Stimulated activated naive B cell treated with anti-CD40 and anti-IgM and Interleukin-4, amounts not matched to agents 10 μg/mL and 1 μg/mL and 100 μg/mL, for 72 hours (primary cell): ENCODE measurements around the gene RTP3.

Experiments
- ATAC-seq, 2 donors: fragments of 150-1000 bp; cut with Tn5 transposase; replicated peaks; 2 replicates each; pipeline ENCODE4 v1.10.0; 2021; ENCODE audit warnings: moderate library complexity in 1 of 2
- DNase-seq: peaks from one replicate; pipeline ENCODE4 v3.0.0; 2021
- H3K27ac Mint-ChIP-seq: one replicate; pipeline ENCODE4 v1.8.0; 2022; ENCODE audit warnings: mild to moderate bottlenecking, mixed read lengths
- H3K27me3 Mint-ChIP-seq, 2 donors: one replicate each; pipeline ENCODE4 v1.8.0; 2022; ENCODE audit warnings: mixed read lengths in 2 of 2
- H3K36me3 Mint-ChIP-seq, 2 donors: one replicate each; pipeline ENCODE4 v1.8.0; 2022; ENCODE audit warnings: mixed read lengths in 2 of 2, mild to moderate bottlenecking in 1 of 2
- H3K4me1 Mint-ChIP-seq, 2 donors: one replicate each; pipeline ENCODE4 v1.8.0; 2022; ENCODE audit warnings: mixed read lengths in 2 of 2, mild to moderate bottlenecking in 1 of 2
- H3K4me3 Mint-ChIP-seq, 2 donors: one replicate each; pipeline ENCODE4 v1.8.0; 2022; ENCODE audit warnings: mild to moderate bottlenecking in 2 of 2, mixed read lengths in 2 of 2, moderate library complexity in 1 of 2
- H3K9me3 Mint-ChIP-seq, 2 donors: one replicate each; pipeline ENCODE4 v1.8.0; 2022; ENCODE audit warnings: mixed read lengths in 2 of 2, mild to moderate bottlenecking in 1 of 2

RTP3 gene

DNA sequence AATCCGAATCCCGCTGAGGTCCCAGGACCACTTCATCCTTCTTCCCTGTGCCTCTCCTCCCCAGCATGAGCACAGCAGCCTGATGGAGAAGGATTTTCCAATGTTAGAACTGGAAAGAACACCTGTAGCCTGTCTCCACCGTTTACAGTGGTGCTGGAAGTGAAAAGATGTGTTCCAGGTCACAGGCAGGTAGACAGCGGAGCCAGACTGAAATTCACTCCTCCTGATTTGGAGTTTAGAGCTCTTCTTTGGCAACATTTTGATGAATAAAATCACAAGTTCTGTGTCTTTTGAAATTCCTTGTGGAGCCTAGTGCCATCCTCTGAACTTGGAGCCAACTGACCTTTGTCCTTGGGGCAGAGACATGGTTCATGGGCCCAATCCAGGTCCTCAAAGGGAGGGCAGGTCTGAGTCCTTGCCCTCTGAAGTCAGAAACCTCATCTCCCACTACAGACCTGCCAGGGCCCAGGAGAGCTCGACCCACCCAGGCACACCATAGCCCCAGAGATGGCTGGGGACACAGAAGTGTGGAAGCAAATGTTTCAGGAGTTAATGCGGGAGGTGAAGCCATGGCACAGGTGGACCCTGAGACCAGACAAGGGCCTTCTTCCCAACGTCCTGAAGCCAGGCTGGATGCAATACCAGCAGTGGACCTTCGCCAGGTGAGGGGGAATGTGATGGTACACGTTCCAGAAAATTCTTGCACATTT, at the start of gene RTP3:
Gene RTP3, plus strand, starts transcription at position 421 of the 710 bp plus-strand sequence. Its CDS starts 87 bp downstream, at position 508.
- Mint-ChIP-seq H3K9me3 (no peaks in the 10 kb centered on the region), H3K36me3 (no peaks in the 10 kb centered on the region), H3K27me3 (peaks cover 4 to 9% of the 10 kb centered on the region in 2 donors), H3K4me3 (no peak within 1 kb of the TSS), H3K4me1 (peaks cover 18 to 28% of the 10 kb centered on the region in 2 donors), H3K27ac (no peak within 1 kb of the TSS)
- DNase-seq, result no peak
- no peak for ATAC-seq

DNA sequence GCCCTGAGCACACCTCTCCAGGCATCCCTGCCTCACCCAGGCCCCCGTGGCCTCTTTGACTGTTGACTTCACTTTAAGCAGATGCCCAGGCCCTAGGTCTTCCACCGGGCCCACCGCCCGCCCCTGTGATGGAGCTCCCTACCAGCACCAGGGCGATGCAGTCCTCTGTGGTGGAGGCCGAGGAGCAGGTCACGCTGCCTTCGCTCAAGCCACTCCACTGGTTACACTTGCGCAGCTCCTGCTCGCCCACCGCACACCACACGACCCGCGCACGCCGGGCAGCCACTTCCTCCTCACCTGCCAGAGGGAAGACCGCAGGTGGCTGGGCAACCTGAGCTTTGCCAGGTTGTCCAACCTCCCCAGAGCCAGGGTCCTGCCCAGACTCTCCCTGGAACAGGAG, 49.1 kb upstream of the RTP3 start:
- no peak overlapping the region for H3K27ac Mint-ChIP-seq
- H3K27me3 Mint-ChIP-seq, result peaks cover 4 to 24% of the 10 kb centered on the region in 2 donors
- H3K36me3 Mint-ChIP-seq, result no peaks in the 10 kb centered on the region
- H3K9me3 Mint-ChIP-seq, result no peaks in the 10 kb centered on the region
- no peak for DNase-seq
- H3K4me1 Mint-ChIP-seq, result peaks cover 2 to 8% of the 10 kb centered on the region in 2 donors
- no peak for ATAC-seq
- no peak overlapping the region for H3K4me3 Mint-ChIP-seq

- Mint-ChIP-seq H3K9me3 (no peaks in the 10 kb centered on the region), H3K27ac (no peak overlapping the region), H3K36me3 (no peaks in the 10 kb centered on the region), H3K4me1 (peaks cover 2 to 8% of the 10 kb centered on the region in 2 donors), H3K27me3 (peaks cover 9 to 29% of the 10 kb centered on the region in 2 donors), H3K4me3 (no peak overlapping the region)
- ATAC-seq (no peak), DNase-seq (no peak)
Observed at GRCh38 chr3:46449755-46450552, 47.8 kb upstream of the RTP3 start.

GRCh38 chr3:46453526-46454208, 44.1 kb upstream of the RTP3 start:
- H3K9me3 Mint-ChIP-seq, result no peaks in the 10 kb centered on the region
- peaks cover 9 to 28% of the 10 kb centered on the region in 2 donors for H3K27me3 Mint-ChIP-seq
- ATAC-seq, result no peak
- DNase-seq, result no peak
- no peak overlapping the region for H3K27ac Mint-ChIP-seq
- H3K4me3 Mint-ChIP-seq, result no peak overlapping the region
- no peaks in the 10 kb centered on the region for H3K36me3 Mint-ChIP-seq
- H3K4me1 Mint-ChIP-seq, result no peaks in the 10 kb centered on the region

- peaks cover 9 to 23% of the 10 kb centered on the region in 2 donors for H3K27me3 Mint-ChIP-seq
- no peak for DNase-seq
- H3K36me3 Mint-ChIP-seq, result no peaks in the 10 kb centered on the region
- no peaks in the 10 kb centered on the region for H3K4me1 Mint-ChIP-seq
- no peak for ATAC-seq
- no peak overlapping the region for H3K4me3 Mint-ChIP-seq
- H3K27ac Mint-ChIP-seq, result no peak overlapping the region
- H3K9me3 Mint-ChIP-seq, result no peaks in the 10 kb centered on the region
Observed at GRCh38 chr3:46454209-46454595, 43.6 kb upstream of the RTP3 start.

- ATAC-seq (no peak), DNase-seq (no peak)
- no peak overlapping the region for H3K27ac Mint-ChIP-seq
Observed at GRCh38 chr3:46454606-46455005, 43.2 kb upstream of the RTP3 start.

DNA sequence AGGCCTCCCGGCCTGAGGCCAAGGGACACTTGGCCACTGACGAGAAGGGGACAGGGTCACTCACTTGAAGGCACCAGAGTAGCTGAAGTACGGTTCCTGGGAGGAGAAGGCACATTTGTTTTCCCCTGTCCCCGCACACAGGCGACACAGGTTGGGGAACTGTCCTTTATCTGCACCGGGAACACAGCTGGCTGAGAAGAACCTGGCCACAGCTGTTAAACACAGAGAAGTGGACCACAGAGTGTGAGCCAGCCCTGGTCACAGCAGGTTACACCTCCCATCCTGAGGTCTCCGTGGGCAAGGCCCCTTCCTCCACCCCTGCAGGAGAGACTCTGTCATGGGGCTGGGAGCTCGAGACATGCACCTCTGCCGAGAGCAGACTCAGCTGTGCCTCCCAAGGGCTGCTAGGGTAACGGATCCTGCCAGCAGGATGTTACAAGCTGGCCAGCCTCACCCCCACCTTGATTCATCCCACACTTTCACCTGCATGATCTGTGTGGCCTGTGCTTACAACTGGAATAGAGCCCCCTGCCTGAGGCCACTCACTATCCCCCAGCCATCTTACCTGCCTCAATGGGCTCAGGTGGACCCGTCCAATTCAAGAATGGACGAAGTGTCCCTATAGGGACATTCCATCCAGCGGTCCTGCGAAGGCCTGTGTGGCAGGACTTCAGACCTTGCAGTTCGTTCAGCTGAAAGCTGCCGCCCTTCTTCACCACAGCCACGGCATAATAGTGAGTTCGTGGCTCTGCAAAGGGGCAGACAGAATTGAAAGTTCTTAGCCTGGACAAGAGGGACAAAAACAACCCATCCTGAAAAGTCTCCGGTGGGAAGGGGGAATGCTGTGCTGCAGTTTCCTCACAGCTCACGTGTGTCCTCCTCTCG, 42.3 kb upstream of the RTP3 start:
- H3K27ac Mint-ChIP-seq, result no peak overlapping the region
- peaks cover 0 to under 1% of the 10 kb centered on the region in 2 donors for H3K36me3 Mint-ChIP-seq
- no peak for DNase-seq
- H3K9me3 Mint-ChIP-seq, result peaks cover 0 to 4% of the 10 kb centered on the region in 2 donors
- no peaks in the 10 kb centered on the region for H3K4me1 Mint-ChIP-seq
- no peak overlapping the region for H3K4me3 Mint-ChIP-seq
- no peak for ATAC-seq
- peaks cover 21 to 28% of the 10 kb centered on the region in 2 donors for H3K27me3 Mint-ChIP-seq

More at GRCh38 chr3:46454606-46455005, 43.2 kb upstream of the RTP3 start:
- Mint-ChIP-seq H3K36me3 (no peaks in the 10 kb centered on the region), H3K9me3 (no peaks in the 10 kb centered on the region), H3K4me1 (no peaks in the 10 kb centered on the region), H3K27me3 (peaks cover 12 to 22% of the 10 kb centered on the region in 2 donors), H3K4me3 (no peak overlapping the region)

DNA sequence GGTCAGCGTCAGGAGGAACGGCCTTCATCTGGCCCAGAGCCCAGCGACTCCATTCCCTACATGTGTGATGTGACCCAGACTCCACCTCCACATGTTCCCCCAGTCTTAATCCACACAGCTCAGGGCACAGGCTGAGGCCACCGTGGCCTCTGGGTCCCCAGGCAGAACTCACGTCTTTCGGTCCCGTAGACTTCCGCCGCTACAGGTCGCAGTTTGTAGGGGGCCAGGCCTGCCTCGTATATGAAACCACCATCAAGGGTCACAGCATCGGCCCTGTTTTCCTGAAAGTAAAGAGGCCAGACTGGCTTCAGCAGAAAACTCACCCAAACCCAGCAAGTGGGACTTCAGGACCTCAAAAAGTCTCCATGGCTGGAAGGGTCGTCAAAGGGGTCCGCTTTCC, 41.7 kb upstream of the RTP3 start:
- H3K9me3 Mint-ChIP-seq, result peaks cover 0 to 5% of the 10 kb centered on the region in 2 donors
- no peak overlapping the region for H3K27ac Mint-ChIP-seq
- H3K4me3 Mint-ChIP-seq, result no peak overlapping the region
- H3K4me1 Mint-ChIP-seq, result no peaks in the 10 kb centered on the region
- H3K36me3 Mint-ChIP-seq, result peaks cover 0 to 3% of the 10 kb centered on the region in 2 donors
- peaks cover 23 to 26% of the 10 kb centered on the region in 2 donors for H3K27me3 Mint-ChIP-seq
- no peak for ATAC-seq
- DNase-seq, result no peak

GRCh38 chr3:46460051-46460450, 37.7 kb upstream of the RTP3 start:
- Mint-ChIP-seq H3K36me3 (peaks cover 0 to 3% of the 10 kb centered on the region in 2 donors), H3K4me3 (no peak overlapping the region), H3K9me3 (peaks cover 0 to 5% of the 10 kb centered on the region in 2 donors), H3K4me1 (peaks cover 2 to 12% of the 10 kb centered on the region in 2 donors), H3K27me3 (peaks cover 42% of the 10 kb centered on the region in 2 donors), H3K27ac (no peak overlapping the region)
- no peak for ATAC-seq
- DNase-seq, result no peak

DNA sequence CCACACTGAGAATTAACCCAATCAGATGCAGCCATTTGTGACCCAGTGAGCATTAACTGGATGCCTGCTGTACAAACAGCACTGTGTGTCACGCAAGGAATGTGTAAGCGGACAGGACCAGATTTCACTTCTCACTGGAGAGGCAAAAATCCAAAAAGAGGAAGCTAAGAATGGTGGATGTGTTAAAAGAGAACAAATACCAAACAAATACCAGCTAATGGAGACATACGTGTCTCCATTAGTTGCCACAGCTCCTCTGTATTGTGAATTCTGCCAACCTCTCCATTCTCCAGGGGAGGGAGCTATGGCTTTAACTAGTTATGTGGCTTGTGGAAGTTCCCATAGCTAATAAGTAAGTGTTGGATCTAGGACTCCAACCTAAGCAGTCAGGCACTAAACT, 35.7 kb upstream of the RTP3 start:
- no peak overlapping the region for H3K4me3 Mint-ChIP-seq
- H3K4me1 Mint-ChIP-seq, result peaks cover 4 to 16% of the 10 kb centered on the region in 2 donors
- peaks cover 61 to 62% of the 10 kb centered on the region in 2 donors for H3K27me3 Mint-ChIP-seq
- ATAC-seq, result no peak
- no peak overlapping the region for H3K27ac Mint-ChIP-seq
- no peak for DNase-seq
- peaks cover 0 to 5% of the 10 kb centered on the region in 2 donors for H3K9me3 Mint-ChIP-seq
- H3K36me3 Mint-ChIP-seq, result peaks cover 0 to 3% of the 10 kb centered on the region in 2 donors

GRCh38 chr3:46462511-46462910, 35.3 kb upstream of the RTP3 start:
- Mint-ChIP-seq H3K36me3 (peaks cover 0 to 3% of the 10 kb centered on the region in 2 donors), H3K27ac (no peak overlapping the region), H3K9me3 (peaks cover 0 to 5% of the 10 kb centered on the region in 2 donors), H3K4me1 (peaks cover 4 to 16% of the 10 kb centered on the region in 2 donors), H3K27me3 (peaks cover 62% of the 10 kb centered on the region in 2 donors), H3K4me3 (no peak overlapping the region)
- ATAC-seq, result no peak
- DNase-seq, result no peak

DNA sequence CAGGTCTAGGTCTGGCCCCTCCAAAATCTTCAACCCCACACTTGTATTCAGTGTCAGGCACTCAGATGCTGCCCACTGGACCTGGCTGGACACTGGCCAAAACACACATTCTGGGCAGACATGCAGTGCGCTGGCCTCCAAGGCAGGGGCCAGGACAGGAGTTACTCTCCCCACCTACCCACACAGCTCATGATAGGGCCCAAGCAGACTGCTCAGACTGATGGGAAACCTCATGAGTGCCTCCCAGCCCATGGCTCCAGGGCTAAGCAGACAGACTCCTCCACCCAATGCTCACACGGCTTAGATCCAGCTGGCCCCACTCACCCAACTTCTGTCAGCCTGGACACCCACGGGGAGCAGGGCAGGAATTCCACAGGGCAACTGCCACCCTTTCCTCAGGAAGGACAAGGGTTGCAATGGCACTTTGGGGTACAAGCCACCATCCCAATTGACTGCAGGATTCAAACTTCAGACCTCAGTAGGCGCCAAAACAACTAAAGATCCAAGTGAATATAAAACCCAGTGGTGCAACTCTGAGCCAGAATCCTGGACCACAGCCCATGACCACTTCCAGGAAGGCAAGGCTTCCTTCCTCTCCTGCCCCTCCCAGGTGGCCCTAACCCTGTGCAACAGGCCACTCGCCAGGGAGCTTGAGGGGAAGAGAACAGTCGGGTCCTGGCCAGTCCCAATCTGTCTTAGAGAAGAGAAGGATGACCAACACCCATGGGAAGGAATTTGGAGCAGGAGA, 34.5 kb upstream of the RTP3 start:
- H3K4me3 Mint-ChIP-seq, result no peak overlapping the region
- H3K4me1 Mint-ChIP-seq, result peaks cover 4 to 16% of the 10 kb centered on the region in 2 donors
- peaks cover 62% of the 10 kb centered on the region in 2 donors for H3K27me3 Mint-ChIP-seq
- peaks cover 0 to 5% of the 10 kb centered on the region in 2 donors for H3K9me3 Mint-ChIP-seq
- no peak overlapping the region for H3K27ac Mint-ChIP-seq
- no peak for DNase-seq
- peaks cover 0 to 3% of the 10 kb centered on the region in 2 donors for H3K36me3 Mint-ChIP-seq
- ATAC-seq, result no peak

DNA sequence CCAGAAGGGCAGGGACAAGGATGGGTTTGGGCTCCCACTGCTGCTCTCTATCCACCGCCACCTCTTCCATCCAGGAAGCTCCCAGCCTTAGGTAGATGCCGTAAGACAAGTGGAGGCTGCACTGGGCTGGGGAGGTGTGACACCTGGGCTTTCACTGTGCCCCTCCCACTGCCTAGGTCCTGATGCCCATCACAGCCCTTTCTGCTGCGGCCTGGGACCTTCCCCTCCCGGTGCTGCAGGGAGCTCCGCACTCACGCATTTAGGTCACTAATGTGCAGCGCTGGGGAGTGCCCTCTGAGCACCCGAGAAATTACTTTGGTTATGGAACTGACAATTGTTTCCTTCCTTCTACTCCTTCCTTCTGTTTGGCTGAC, 33.9 kb upstream of the RTP3 start:
- ATAC-seq (no peak), DNase-seq (no peak)
- Mint-ChIP-seq H3K4me1 (peaks cover 4 to 16% of the 10 kb centered on the region in 2 donors), H3K27ac (no peak overlapping the region), H3K9me3 (peaks cover 0 to 5% of the 10 kb centered on the region in 2 donors), H3K36me3 (peaks cover 0 to 3% of the 10 kb centered on the region in 2 donors), H3K4me3 (no peak overlapping the region), H3K27me3 (peaks cover 62% of the 10 kb centered on the region in 2 donors)
